Peyer's patch (tissue), 4 donors: ENCODE data around the gene CDS2.

Experiments used
- POLR2A ChIP-seq, 2 donors: fragments of 450-650 bp; IDR thresholded peaks; one replicate each; pipeline ENCODE4 v1.5.1; 2017; ENCODE audit warnings: antibody characterized with exemption in 2 of 2, mild to moderate bottlenecking in 2 of 2, moderate library complexity in 2 of 2
- TF ChIP-seq, protein P1 (sequence below), 6 experiments: fragments of 450-650 bp in 4 of 6; fragments of 200-600 bp in 2 of 6; sonication (generic) in 1 of 6; IDR thresholded peaks; one replicate each; pipeline ENCODE4 v1.5.1; 2017 to 2019; ENCODE audit warnings: antibody characterized with exemption in 6 of 6, mild to moderate bottlenecking in 3 of 6, moderate library complexity in 1 of 6

DNA sequence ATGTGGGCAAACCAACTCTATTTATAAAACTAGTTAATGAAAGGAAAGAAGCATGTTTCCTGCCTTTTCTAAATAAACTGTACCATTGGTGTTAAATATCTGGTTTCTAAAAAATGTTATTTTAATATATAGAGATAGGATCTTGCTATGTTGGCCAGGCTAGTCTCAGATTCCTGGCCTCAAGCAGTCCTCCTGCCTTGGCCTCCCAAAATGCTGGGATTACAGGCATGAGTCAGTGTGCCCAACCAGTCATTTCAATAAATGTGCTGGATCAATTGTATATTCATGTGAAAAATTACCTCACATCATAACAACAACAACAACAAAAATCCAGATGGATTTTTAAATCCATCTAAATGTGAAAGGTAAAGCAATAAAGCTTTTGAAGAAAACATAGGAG is 80.3 kb downstream of the CDS2 start:
- TF ChIP-seq, protein P1, sequence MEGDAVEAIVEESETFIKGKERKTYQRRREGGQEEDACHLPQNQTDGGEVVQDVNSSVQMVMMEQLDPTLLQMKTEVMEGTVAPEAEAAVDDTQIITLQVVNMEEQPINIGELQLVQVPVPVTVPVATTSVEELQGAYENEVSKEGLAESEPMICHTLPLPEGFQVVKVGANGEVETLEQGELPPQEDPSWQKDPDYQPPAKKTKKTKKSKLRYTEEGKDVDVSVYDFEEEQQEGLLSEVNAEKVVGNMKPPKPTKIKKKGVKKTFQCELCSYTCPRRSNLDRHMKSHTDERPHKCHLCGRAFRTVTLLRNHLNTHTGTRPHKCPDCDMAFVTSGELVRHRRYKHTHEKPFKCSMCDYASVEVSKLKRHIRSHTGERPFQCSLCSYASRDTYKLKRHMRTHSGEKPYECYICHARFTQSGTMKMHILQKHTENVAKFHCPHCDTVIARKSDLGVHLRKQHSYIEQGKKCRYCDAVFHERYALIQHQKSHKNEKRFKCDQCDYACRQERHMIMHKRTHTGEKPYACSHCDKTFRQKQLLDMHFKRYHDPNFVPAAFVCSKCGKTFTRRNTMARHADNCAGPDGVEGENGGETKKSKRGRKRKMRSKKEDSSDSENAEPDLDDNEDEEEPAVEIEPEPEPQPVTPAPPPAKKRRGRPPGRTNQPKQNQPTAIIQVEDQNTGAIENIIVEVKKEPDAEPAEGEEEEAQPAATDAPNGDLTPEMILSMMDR (IDR thresholded peaks at IDR 0.05) = no peak
- TF ChIP-seq POLR2A (IDR thresholded peaks at IDR 0.05) = no peak
